Panc1 (cell line): ENCODE measurements around the gene SLC34A1. TPM values are rescaled to one million over a fixed set of nuclear protein-coding genes. Genes with fewer than 3 reads are reported as not detected.

ENCODE experiments used
- ATAC-seq: fragments of 200-7000 bp; cut with Tn5 transposase; 2 replicates; pipeline ENCODE4 v1.9.1; 2020; ENCODE audit warnings: mild to moderate bottlenecking, moderate library complexity
- BruUV-seq: library from RNA; stranded (reverse); fragments of 400-500 nt; replicated peaks from 2 replicates; lab custom pipeline; 2021; lab: Mats Ljungman, UMichigan
- CTCF ChIA-PET: fragments of 300-600 bp; sonication (Branson Sonifier 250); formaldehyde crosslinking; loops from one replicate; lab custom pipeline; 2022; ENCODE audit warnings: antibody characterized with exemption; lab: Charles Lee
- POLR2A ChIA-PET: fragments of 300-600 bp; sonication (Branson Sonifier 250); formaldehyde crosslinking; loops from one replicate; lab custom pipeline; 2022; ENCODE audit warnings: antibody characterized with exemption; lab: Charles Lee
- DNase-seq: peaks from one replicate; pipeline ENCODE4 v3.0.0-alpha.2; 2010; ENCODE audit warnings: low read depth, low spot score
- H3K27ac ChIP-seq: 2 replicates; pipeline ENCODE4 v1.5.1; 2011; ENCODE audit warnings: mild to moderate bottlenecking, low read length, inconsistent platforms
- H3K27me3 ChIP-seq: fragments of 200-500 bp; sonication (Bioruptor generic); 2 replicates; pipeline ENCODE4 v1.6.0; 2014; ENCODE audit warnings: low read length, inconsistent platforms; ENCODE audit not compliant: control insufficient read depth, insufficient read depth
- H3K36me3 ChIP-seq: fragments of 200-500 bp; sonication (Bioruptor generic); 2 replicates; pipeline ENCODE4 v1.5.1; 2014; ENCODE audit warnings: inconsistent platforms, mild to moderate bottlenecking, low read length, moderate library complexity; ENCODE audit not compliant: control insufficient read depth, insufficient read depth
- H3K4me1 ChIP-seq: 2 replicates; pipeline ENCODE4 v1.5.1; 2011; ENCODE audit warnings: inconsistent platforms, mild to moderate bottlenecking, low read length, moderate library complexity; ENCODE audit not compliant: control insufficient read depth, insufficient read depth
- H3K4me3 ChIP-seq, 2 experiments: 2 replicates each; pipeline ENCODE4 v1.5.1; 2011 to 2012; ENCODE audit warnings: low read depth in 2 of 2, low read length in 2 of 2, mild to moderate bottlenecking in 2 of 2, inconsistent platforms in 1 of 2, moderate library complexity in 1 of 2
- H3K9me3 ChIP-seq: fragments of 200-500 bp; sonication (Bioruptor generic); 2 replicates; pipeline ENCODE4 v1.5.1; 2014; ENCODE audit warnings: low read depth, mild to moderate bottlenecking, inconsistent platforms, low read length, moderate library complexity; ENCODE audit not compliant: control insufficient read depth, insufficient read depth
- CTCF ChIP-seq: fragments of 450-650 bp; IDR thresholded peaks from 2 replicates; pipeline ENCODE4 v1.5.1; 2017; ENCODE audit warnings: mild to moderate bottlenecking
- POLR2AphosphoS5 ChIP-seq: IDR thresholded peaks from 2 replicates; pipeline ENCODE4 v1.6.1; 2012; ENCODE audit warnings: mild to moderate bottlenecking, low read depth, low read length, moderate library complexity
- REST ChIP-seq, 2 experiments: IDR thresholded peaks; 2 replicates each; pipeline ENCODE4 v1.6.1; 2011 to 2012; ENCODE audit warnings: low read depth in 2 of 2, control low read depth in 1 of 2, low read length in 1 of 2, mild to moderate bottlenecking in 1 of 2, moderate library complexity in 1 of 2; ENCODE audit not compliant: insufficient read depth in 1 of 2
- SIN3A ChIP-seq: IDR thresholded peaks from 2 replicates; pipeline ENCODE4 v1.6.1; 2012; ENCODE audit warnings: low read depth, mild to moderate bottlenecking, low read length, moderate library complexity, borderline replicate concordance; ENCODE audit not compliant: insufficient read depth
- TCF7L2 ChIP-seq: IDR thresholded peaks from 2 replicates; pipeline ENCODE4 v1.6.1; 2011; ENCODE audit warnings: mild to moderate bottlenecking, low read depth, low read length, inconsistent platforms
- in situ Hi-C: cut with HindIII; loops from 2 replicates; pipeline ENCODE4 v1.10.0; 2016; ENCODE audit warnings: low sequenced_read_pairs, low pct_unique_long_range_greater_than_20kb
- intact Hi-C: fragments of 100-400 bp; cut with micrococcal nuclease; formaldehyde crosslinking; loops from one replicate; pipeline ENCODE4 v1.10.0; 2022; ENCODE audit not compliant: unreplicated experiment
- total RNA-seq: library from RNA; stranded (reverse); gene quantifications from one replicate; pipeline ENCODE4 v1.2.1, GENCODE V29; 2021; ENCODE audit not compliant: unreplicated experiment

SLC34A1 gene
- total RNA-seq, 1 experiment from 2014 or later, result not detected

GRCh38 chr5:177445917-177446199 lies 61.6 kb downstream of the SLC34A1 start:
- POLR2A ChIA-PET, result interaction anchor here (0.6 to 0.7 kb wide), 5 partner anchors 9 to 162 kb away, joined by 4 to 6 read pairs (median 4); no protein-coding TSS in a partner anchor
- Histone ChIP-seq H3K27ac (peak overlapping the region; percentile 84), H3K4me1 (peaks cover 49% of the 10 kb centered on the region), H3K4me3 (peak overlapping the region; percentile 54 to 70), H3K36me3 (no peaks in the 10 kb centered on the region; the same call in 1 of the 2 replicates), H3K27me3 (no peaks in the 10 kb centered on the region), H3K9me3 (no peaks in the 10 kb centered on the region)
- in situ Hi-C loops, result no loop called here
- intact Hi-C loops, result no loop called here
- DNase-seq (no peak), ATAC-seq (no peak)
- no TSS peak for BruUV-seq
- CTCF ChIA-PET, result interaction anchor here (0.7 kb wide), 1 partner anchor 67 kb away, joined by 3 read pairs; no protein-coding TSS in a partner anchor
- TF ChIP-seq POLR2AphosphoS5, result no peak
- no peak for TF ChIP-seq SIN3A
- no peak for TF ChIP-seq TCF7L2
- TF ChIP-seq REST (IDR thresholded peaks at IDR 0.05; ENCODE audit: insufficient read depth in 1 of 2, low read depth in 2 of 2, low read length in 1 of 2), result no peak
- no peak for TF ChIP-seq CTCF

GRCh38 chr5:177446200-177447065 lies 62.2 kb downstream of the SLC34A1 start, which contains the start of gene PRR7:
PRR7 (plus strand) TSS chr5:177446814; CDS start chr5:177455068, 8,254 bp downstream.
- H3K27ac ChIP-seq, result peak within 1 kb of the TSS; percentile 84
- peak; percentile 74 for ATAC-seq
- ChIA-PET CTCF (interaction anchor here (0.7 kb wide), 1 partner anchor 76 kb away, joined by 3 read pairs; no protein-coding TSS in a partner anchor), POLR2A (interaction anchor here (0.6 to 0.7 kb wide), 3 partner anchors 25 to 162 kb away, joined by 4 read pairs; no protein-coding TSS in a partner anchor)
- TF ChIP-seq TCF7L2 (no peak), POLR2AphosphoS5 (peak; percentile 52), CTCF (no peak), REST (IDR thresholded peaks at IDR 0.05; ENCODE audit: insufficient read depth in 1 of 2, low read depth in 2 of 2, low read length in 1 of 2) (no peak; a peak in 1 of 4 replicates), SIN3A (0 out of 2 replicates have a peak, but pooled peaks have one; percentile 22)
- in situ Hi-C loops (no loop called here), intact Hi-C loops (no loop called here)
- no peak for DNase-seq
- no peaks in the 10 kb centered on the region for H3K9me3 ChIP-seq
- H3K4me1 ChIP-seq, result peaks cover 51% of the 10 kb centered on the region
- peak within 1 kb of the TSS; percentile 54 to 70 for H3K4me3 ChIP-seq
- BruUV-seq, result no TSS peak
- H3K36me3 ChIP-seq, result no peaks in the 10 kb centered on the region; the same call in 1 of the 2 replicates
- H3K27me3 ChIP-seq, result no peaks in the 10 kb centered on the region
